Nephron progenitor cell (in vitro differentiated cells): ENCODE results near the gene OSBP2.

Experiments
- DNase-seq: peaks from one replicate; pipeline ENCODE4 v3.0.0; 2021
- H3K27ac Mint-ChIP-seq: 2 replicates; pipeline ENCODE4 v1.8.0; 2021; ENCODE audit warnings: mild to moderate bottlenecking, moderate library complexity, mixed read lengths
- H3K27me3 Mint-ChIP-seq: 2 replicates; pipeline ENCODE4 v1.8.0; 2021; ENCODE audit warnings: mild to moderate bottlenecking, low read depth, mixed read lengths; ENCODE audit not compliant: poor library complexity
- H3K36me3 Mint-ChIP-seq: 2 replicates; pipeline ENCODE4 v1.8.0; 2021; ENCODE audit warnings: low read depth, mixed read lengths
- H3K4me1 Mint-ChIP-seq: 2 replicates; pipeline ENCODE4 v1.8.0; 2021; ENCODE audit warnings: mixed read lengths
- H3K4me3 Mint-ChIP-seq: 2 replicates; pipeline ENCODE4 v1.8.0; 2021; ENCODE audit warnings: mild to moderate bottlenecking, moderate library complexity, mixed read lengths
- H3K9me3 Mint-ChIP-seq: 2 replicates; pipeline ENCODE4 v1.8.0; 2021; ENCODE audit warnings: mild to moderate bottlenecking, moderate library complexity, mixed read lengths
- TF ChIP-seq, protein P1 (sequence below): fragments of 200-600 bp; sonication (generic); IDR thresholded peaks from 2 replicates; pipeline ENCODE4 v1.5.0; 2021; ENCODE audit warnings: antibody characterized with exemption

The OSBP2 gene

DNA sequence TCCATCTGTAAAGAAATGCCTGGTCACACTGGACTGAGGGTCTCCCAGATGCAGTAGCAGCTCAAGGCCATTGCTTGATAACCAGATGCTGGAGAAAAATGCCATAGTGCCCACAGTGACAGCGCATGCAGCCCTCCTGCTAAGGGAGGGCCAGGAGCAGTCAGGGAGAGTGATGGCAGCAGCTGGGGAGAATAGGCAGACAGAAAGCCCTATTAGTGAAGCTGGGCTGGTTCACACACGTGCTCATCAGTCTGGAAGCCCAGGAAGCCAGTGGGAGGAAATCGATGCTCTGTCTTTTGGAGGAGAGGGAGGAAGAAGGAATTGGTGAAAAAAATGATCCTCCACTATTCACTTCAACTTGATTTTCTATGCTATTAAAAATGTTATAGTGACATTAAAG, 82.9 kb downstream of the OSBP2 start:
- no peak for DNase-seq
- Mint-ChIP-seq H3K27ac (no peak overlapping the region), H3K4me1 (no peaks in the 10 kb centered on the region), H3K36me3 (no peaks in the 10 kb centered on the region), H3K27me3 (peaks cover 18% of the 10 kb centered on the region), H3K4me3 (no peak overlapping the region), H3K9me3 (no peaks in the 10 kb centered on the region)
- TF ChIP-seq, protein P1, sequence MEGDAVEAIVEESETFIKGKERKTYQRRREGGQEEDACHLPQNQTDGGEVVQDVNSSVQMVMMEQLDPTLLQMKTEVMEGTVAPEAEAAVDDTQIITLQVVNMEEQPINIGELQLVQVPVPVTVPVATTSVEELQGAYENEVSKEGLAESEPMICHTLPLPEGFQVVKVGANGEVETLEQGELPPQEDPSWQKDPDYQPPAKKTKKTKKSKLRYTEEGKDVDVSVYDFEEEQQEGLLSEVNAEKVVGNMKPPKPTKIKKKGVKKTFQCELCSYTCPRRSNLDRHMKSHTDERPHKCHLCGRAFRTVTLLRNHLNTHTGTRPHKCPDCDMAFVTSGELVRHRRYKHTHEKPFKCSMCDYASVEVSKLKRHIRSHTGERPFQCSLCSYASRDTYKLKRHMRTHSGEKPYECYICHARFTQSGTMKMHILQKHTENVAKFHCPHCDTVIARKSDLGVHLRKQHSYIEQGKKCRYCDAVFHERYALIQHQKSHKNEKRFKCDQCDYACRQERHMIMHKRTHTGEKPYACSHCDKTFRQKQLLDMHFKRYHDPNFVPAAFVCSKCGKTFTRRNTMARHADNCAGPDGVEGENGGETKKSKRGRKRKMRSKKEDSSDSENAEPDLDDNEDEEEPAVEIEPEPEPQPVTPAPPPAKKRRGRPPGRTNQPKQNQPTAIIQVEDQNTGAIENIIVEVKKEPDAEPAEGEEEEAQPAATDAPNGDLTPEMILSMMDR: no peak

DNA sequence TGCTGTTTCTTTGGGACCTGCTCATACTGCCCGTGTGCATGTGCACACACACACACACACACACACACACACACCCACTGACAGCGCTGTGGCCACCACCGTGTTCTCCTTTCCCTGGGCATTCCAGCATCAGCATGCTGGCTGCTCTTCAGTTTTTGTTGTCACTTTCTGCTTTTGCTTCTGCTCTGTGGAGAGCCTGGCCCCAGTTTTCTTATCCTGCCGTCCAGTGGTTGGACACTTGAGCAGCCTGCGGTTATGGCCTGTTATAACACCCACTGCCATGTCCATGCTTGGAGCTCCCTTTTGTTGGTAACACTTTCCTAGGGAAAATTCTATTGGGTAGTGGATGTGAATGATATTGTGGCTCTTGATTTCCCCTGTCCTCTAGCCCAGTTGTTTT, 83.6 kb downstream of the OSBP2 start:
- Mint-ChIP-seq H3K27me3 (peaks cover 18% of the 10 kb centered on the region), H3K9me3 (no peaks in the 10 kb centered on the region), H3K4me1 (no peaks in the 10 kb centered on the region), H3K27ac (no peak overlapping the region), H3K4me3 (no peak overlapping the region), H3K36me3 (no peaks in the 10 kb centered on the region)
- TF ChIP-seq, protein P1: no peak
- DNase-seq: no peak

DNA sequence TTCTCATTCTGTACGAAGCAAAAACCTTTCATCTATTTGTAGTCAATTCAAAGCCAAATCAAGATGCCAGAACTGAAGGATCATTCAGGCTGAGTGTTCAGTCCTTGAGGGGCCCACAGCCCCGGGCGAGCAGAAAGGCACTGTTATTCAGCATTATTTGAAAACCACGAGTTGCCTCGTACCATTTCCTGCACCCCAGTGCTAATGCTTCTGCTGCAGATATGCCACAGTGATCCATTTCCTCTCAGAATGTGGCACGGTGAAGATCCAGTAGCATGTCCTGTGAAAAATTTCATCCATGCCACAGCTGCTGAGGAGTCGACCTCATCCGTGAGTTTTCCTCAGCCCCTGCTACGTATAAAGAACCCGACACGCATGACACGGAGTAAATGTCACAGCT, 85.4 kb downstream of the OSBP2 start:
- Mint-ChIP-seq H3K4me1 (no peaks in the 10 kb centered on the region), H3K9me3 (no peaks in the 10 kb centered on the region), H3K27me3 (peaks cover 11% of the 10 kb centered on the region), H3K36me3 (no peaks in the 10 kb centered on the region), H3K4me3 (no peak overlapping the region), H3K27ac (peak overlapping the region; percentile 44)
- TF ChIP-seq, protein P1: no peak
- DNase-seq: no peak

DNA sequence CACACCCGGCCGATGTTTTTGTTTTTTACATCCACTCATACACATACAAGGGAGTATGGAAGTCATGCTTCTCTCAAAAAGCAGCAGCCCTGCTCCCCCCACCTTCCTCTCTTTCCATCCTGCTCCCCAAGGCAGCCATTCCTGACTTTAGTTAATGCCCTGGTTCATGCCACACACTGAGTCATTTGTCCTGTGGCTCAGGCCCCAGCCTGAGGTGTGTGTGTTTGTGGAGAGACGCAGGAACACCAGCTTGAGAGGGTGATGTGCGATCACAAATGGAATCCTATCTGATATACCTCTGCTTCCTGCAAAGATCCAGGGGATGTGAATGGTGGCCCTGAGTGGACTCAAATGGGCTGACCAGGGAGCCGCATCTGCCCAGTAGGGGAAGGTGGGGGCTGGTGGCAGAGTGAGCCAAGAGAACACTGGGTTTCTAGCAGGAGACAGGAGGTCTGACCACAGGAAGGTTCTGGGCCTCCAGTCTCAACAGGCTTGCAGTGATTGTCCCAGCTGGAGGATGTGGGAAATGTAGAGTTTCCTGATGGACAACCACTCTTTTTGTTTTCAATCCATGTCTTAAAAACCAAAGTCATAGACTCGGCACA, 86.7 kb downstream of the OSBP2 start:
- H3K4me1 Mint-ChIP-seq: no peaks in the 10 kb centered on the region
- DNase-seq: no peak
- no peaks in the 10 kb centered on the region for H3K9me3 Mint-ChIP-seq
- no peaks in the 10 kb centered on the region for H3K36me3 Mint-ChIP-seq
- H3K27ac Mint-ChIP-seq: no peak overlapping the region
- peaks cover 7% of the 10 kb centered on the region for H3K27me3 Mint-ChIP-seq
- no peak overlapping the region for H3K4me3 Mint-ChIP-seq
- TF ChIP-seq, protein P1: no peak

DNA sequence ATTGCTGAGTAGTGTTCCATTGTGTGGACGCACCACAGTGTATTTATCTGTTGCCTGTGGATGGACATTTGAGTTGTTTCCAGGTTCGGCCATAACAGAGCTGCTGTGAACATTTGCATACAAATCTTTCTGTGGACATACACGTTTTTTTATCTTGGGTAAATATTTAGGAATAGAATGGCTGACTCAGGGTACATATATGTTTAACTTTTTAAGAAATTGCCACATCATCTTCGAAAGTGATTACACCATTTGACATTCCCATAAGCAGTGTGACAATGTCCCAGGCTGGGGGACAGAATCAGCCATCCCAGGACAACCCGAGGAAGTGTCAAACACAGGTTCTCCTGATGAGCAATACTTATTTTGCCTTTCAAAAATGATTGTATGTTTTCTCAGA, 87.9 kb downstream of the OSBP2 start:
- no peak overlapping the region for H3K4me3 Mint-ChIP-seq
- no peak overlapping the region for H3K27ac Mint-ChIP-seq
- H3K9me3 Mint-ChIP-seq: no peaks in the 10 kb centered on the region
- H3K36me3 Mint-ChIP-seq: no peaks in the 10 kb centered on the region
- no peaks in the 10 kb centered on the region for H3K4me1 Mint-ChIP-seq
- TF ChIP-seq, protein P1: no peak
- H3K27me3 Mint-ChIP-seq: peaks cover 10% of the 10 kb centered on the region
- DNase-seq: no peak

DNA sequence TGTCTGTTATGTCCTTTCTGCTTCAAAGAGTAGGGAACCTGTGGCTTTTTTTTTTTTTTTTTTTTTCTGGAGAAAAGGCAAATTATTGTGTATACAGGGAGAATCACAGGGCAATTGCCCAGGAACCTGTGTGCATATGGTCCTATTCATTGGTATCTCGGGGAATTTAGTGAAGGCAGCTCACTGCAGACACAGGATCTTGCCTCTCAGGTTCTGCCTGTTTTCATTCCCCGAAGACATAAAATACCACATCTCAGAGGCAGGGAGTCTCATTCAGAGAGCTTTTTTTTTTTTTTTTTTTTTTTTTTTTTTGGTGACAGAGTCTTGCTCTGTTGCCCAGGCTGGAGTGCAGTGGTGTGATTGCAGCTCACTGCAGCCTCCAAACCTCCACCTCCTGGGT, 88.3 kb downstream of the OSBP2 start:
- no peak overlapping the region for H3K4me3 Mint-ChIP-seq
- no peaks in the 10 kb centered on the region for H3K4me1 Mint-ChIP-seq
- TF ChIP-seq, protein P1: no peak
- no peaks in the 10 kb centered on the region for H3K9me3 Mint-ChIP-seq
- DNase-seq: no peak
- no peaks in the 10 kb centered on the region for H3K36me3 Mint-ChIP-seq
- no peak overlapping the region for H3K27ac Mint-ChIP-seq
- peaks cover 12% of the 10 kb centered on the region for H3K27me3 Mint-ChIP-seq
